Effector memory CD4-positive, alpha-beta T cell (primary cell): ENCODE data around the gene CSPG5.

Experiments used
- DNase-seq, 3 donors: peaks; one replicate each; pipeline ENCODE4 v3.0.0-alpha.2; 2020
- H3K27ac ChIP-seq: 2 replicates; pipeline ENCODE4 v1.7.0; 2013; ENCODE audit warnings: mild to moderate bottlenecking, low read length, moderate library complexity; ENCODE audit not compliant: insufficient read depth, poor library complexity, severe bottlenecking
- H3K27me3 ChIP-seq: replicated peaks from 2 replicates; pipeline ENCODE4 v1.7.0; 2013; ENCODE audit warnings: mild to moderate bottlenecking, low read length; ENCODE audit not compliant: insufficient read depth, control insufficient read depth, poor library complexity, severe bottlenecking
- H3K36me3 ChIP-seq: 2 replicates; pipeline ENCODE4 v1.7.0; 2013; ENCODE audit warnings: mild to moderate bottlenecking, low read length, moderate library complexity; ENCODE audit not compliant: control insufficient read depth, insufficient read depth
- H3K4me1 ChIP-seq: 2 replicates; pipeline ENCODE4 v1.7.0; 2013; ENCODE audit warnings: low read length, mild to moderate bottlenecking; ENCODE audit not compliant: control insufficient read depth, insufficient read depth, poor library complexity, severe bottlenecking
- H3K4me3 ChIP-seq: 2 replicates; pipeline ENCODE4 v1.7.0; 2013; ENCODE audit warnings: low read length, low read depth, mild to moderate bottlenecking; ENCODE audit not compliant: insufficient read depth, poor library complexity, severe bottlenecking
- H3K9me3 ChIP-seq: 2 replicates; pipeline ENCODE4 v1.7.0; 2013; ENCODE audit warnings: mild to moderate bottlenecking, low read length, moderate library complexity; ENCODE audit not compliant: control insufficient read depth

CSPG5 gene

DNA sequence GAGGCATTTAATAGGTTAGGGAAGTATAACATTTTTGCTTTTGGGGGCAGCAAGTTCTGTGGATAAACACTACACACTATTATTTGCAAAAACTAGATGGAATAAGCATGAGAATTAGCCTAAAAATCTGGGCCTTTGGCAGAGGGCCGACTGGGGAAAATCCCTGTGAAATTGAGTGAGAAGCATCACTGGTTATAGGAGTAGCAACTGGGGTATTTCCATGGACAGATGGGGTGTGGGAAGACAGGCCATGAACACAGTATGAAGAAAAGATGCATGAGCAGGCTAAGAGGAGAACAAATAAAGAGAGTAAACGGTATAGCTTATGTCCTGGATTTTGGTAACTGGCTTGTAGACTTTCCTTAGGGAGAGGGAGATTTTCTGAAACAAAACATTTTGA, 32.9 kb upstream of the CSPG5 start:
- H3K4me3 ChIP-seq = no peak overlapping the region
- no peaks in the 10 kb centered on the region for H3K4me1 ChIP-seq
- no peak for DNase-seq
- no peaks in the 10 kb centered on the region for H3K27me3 ChIP-seq
- H3K36me3 ChIP-seq = peaks cover 59% of the 10 kb centered on the region
- no peaks in the 10 kb centered on the region for H3K9me3 ChIP-seq
- no peak overlapping the region for H3K27ac ChIP-seq

DNA sequence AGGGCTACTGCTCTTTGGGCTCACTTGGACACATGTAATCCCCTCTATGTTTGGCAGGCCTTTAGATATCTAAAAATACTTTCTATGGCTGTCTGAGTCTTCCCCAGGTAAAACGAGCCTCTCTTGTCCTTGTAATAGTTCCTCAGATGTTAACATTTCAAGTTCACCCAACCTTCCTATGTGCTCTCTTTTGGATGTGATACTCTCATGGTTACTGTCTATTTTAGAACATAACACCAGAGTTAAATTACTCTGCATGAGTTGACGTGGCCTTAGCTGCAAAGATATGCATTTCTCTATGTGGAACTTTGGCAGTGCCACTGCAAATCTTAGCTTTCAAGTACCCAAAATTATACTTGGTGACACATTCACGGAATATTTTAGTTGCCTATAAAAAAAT, 31.9 kb upstream of the CSPG5 start:
- no peak for DNase-seq
- Histone ChIP-seq H3K4me3 (no peak overlapping the region), H3K27ac (no peak overlapping the region), H3K36me3 (peaks cover 66% of the 10 kb centered on the region), H3K9me3 (no peaks in the 10 kb centered on the region), H3K27me3 (no peaks in the 10 kb centered on the region), H3K4me1 (no peaks in the 10 kb centered on the region)

DNA sequence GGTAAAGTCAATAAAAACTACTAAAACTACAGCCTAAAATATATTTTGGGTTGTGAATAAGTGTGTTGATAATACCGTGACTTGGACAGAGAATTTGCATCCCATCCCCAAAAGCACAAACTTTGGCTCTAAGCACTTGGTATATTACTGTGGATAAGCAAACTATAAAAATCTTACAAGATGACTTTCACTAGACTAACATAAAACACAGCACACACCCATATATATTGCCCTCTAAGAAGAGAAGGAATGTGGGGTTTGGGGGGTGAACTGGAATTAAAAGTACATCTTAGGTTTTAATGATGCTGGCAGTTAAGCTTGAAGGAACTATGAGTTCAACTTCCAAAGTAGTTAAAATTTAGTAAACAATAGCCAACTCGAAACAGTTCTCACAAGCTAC, 28.7 kb upstream of the CSPG5 start:
- Histone ChIP-seq H3K27me3 (no peaks in the 10 kb centered on the region), H3K36me3 (peaks cover 65% of the 10 kb centered on the region), H3K4me3 (no peak overlapping the region), H3K9me3 (no peaks in the 10 kb centered on the region), H3K4me1 (no peaks in the 10 kb centered on the region), H3K27ac (no peak overlapping the region)
- DNase-seq = no peak

DNA sequence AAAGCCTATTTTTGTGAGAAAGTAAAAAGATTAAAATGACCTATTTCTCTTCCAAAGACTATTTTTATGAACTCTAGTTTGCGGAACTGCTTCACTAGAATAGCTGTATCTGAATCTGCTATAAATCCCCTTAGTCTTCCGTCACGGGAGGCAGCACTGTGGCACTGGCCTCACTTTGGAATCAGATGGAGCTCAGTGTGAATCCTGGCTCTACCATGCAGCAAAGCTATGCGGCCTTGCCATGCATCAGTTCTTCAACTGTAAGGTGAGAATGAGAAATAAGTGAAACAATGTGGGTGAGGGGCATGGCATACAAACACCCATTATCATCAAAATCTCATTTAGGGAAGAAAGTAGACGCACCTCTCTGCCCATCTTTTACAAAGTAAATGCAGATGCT, 27.5 kb upstream of the CSPG5 start:
- Histone ChIP-seq H3K27me3 (no peaks in the 10 kb centered on the region), H3K9me3 (no peaks in the 10 kb centered on the region), H3K27ac (no peak overlapping the region), H3K4me1 (no peaks in the 10 kb centered on the region), H3K4me3 (no peak overlapping the region), H3K36me3 (peaks cover 59% of the 10 kb centered on the region)
- no peak for DNase-seq

DNA sequence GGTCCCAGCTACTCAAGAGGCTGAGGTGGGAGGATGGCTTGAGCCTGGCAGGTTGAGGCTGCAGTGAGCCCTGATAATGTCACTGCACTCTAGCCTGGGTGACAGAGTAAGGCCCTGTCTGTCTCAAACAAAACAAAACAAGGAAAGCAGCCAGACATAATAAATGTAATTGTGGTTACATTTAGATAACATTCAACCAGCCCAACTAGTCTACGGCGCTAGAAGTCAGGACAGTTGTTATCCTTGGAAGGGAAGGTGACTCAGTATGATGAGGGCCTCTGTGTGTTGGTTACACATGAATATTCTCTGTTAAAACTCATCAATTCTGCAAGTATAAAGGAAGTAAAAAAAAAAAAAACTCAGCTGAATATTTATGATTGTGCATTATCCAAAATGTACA, 27.0 kb upstream of the CSPG5 start:
- Histone ChIP-seq H3K27me3 (no peaks in the 10 kb centered on the region), H3K36me3 (peaks cover 58% of the 10 kb centered on the region), H3K4me1 (no peaks in the 10 kb centered on the region), H3K27ac (no peak overlapping the region), H3K9me3 (no peaks in the 10 kb centered on the region), H3K4me3 (no peak overlapping the region)
- no peak for DNase-seq

DNA sequence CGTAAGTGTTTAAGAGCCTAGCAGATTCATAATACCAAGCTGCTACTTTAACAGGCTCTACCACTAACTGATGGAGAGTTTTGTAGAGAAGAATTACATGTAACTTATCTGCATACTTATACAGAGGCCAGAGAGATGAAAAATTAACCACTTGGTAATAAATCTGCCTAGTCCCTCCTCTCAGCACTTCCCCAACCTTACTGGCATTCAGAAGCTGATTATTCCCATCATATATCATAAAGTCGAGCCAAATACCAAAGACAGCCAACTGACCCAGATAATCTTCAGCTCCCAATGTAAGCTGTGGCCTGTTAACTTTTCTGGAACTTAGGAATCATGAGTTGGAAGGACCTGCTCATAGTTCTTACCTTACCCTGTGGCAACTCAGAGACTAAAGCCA, 25.5 kb upstream of the CSPG5 start:
- Histone ChIP-seq H3K9me3 (no peaks in the 10 kb centered on the region), H3K4me3 (no peak overlapping the region), H3K27me3 (no peaks in the 10 kb centered on the region), H3K27ac (no peak overlapping the region), H3K4me1 (no peaks in the 10 kb centered on the region), H3K36me3 (peaks cover 57% of the 10 kb centered on the region)
- no peak for DNase-seq

DNA sequence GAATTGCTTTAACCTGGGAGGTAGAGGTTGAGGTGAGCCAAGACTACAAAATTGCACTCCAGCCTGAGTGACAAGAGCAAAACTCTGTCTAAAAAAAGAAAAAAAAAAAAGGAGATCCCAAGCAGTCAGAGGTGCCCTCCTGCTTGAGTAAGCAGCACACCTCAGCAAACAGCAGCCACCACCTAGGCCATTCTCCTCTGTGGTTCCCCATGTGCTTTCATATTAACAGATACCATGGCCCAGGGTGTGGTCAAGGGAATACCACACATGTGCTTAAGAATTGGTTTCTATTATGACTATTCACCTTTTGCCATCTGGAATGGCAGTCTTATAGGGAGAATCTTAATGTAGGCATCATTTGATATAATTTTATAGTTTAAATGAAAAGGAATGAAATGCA, 24.7 kb upstream of the CSPG5 start:
- Histone ChIP-seq H3K27me3 (no peaks in the 10 kb centered on the region), H3K4me1 (no peaks in the 10 kb centered on the region), H3K4me3 (no peak overlapping the region), H3K9me3 (no peaks in the 10 kb centered on the region), H3K36me3 (peaks cover 49% of the 10 kb centered on the region), H3K27ac (no peak overlapping the region)
- DNase-seq = no peak

DNA sequence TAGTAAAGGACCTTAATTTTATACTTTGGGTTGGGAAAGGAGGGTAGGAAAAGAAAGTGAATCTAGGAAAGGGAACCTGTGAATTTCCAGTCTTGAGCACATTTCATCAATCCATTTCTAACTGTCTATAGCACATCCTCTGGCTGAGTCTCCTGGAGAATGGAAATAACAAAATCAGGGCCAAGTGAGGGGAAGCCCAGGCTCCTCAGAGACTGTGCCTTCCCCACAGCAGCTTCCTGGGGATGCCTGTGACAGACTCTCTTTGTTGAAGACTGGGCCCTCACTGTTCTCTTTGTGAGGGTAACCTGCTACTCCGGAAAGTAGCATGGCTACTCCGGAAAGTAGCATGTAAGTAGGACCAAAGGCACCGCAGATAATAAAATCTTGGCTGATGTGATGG, 22.6 kb upstream of the CSPG5 start:
- no peak overlapping the region for H3K4me3 ChIP-seq
- DNase-seq = no peak
- H3K36me3 ChIP-seq = peaks cover 34% of the 10 kb centered on the region
- H3K4me1 ChIP-seq = no peaks in the 10 kb centered on the region
- no peak overlapping the region for H3K27ac ChIP-seq
- no peaks in the 10 kb centered on the region for H3K9me3 ChIP-seq
- H3K27me3 ChIP-seq = no peaks in the 10 kb centered on the region

DNA sequence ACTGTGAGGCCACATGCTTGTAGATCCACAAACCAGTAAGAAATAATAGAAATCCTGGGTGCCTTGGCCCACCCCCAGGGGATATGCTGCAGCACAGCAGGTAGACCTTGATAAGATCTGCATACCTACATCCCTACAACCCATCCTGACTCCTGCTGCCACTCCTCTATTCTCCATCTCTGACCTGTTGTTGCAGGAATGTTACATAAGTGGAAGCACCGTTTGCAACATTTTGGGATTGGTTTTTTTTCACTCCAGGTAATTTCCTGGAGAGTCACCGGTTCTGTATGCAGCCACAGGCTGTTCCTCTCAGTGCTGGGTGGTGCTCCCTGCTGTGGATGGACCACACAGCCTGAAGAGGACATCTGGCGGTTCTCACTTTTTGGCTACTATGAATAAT, 16.1 kb upstream of the CSPG5 start:
- no peak for DNase-seq
- H3K4me1 ChIP-seq = no peaks in the 10 kb centered on the region
- H3K27ac ChIP-seq = no peak overlapping the region
- no peaks in the 10 kb centered on the region for H3K27me3 ChIP-seq
- peaks cover 28% of the 10 kb centered on the region for H3K36me3 ChIP-seq
- H3K4me3 ChIP-seq = no peak overlapping the region
- H3K9me3 ChIP-seq = no peaks in the 10 kb centered on the region

DNA sequence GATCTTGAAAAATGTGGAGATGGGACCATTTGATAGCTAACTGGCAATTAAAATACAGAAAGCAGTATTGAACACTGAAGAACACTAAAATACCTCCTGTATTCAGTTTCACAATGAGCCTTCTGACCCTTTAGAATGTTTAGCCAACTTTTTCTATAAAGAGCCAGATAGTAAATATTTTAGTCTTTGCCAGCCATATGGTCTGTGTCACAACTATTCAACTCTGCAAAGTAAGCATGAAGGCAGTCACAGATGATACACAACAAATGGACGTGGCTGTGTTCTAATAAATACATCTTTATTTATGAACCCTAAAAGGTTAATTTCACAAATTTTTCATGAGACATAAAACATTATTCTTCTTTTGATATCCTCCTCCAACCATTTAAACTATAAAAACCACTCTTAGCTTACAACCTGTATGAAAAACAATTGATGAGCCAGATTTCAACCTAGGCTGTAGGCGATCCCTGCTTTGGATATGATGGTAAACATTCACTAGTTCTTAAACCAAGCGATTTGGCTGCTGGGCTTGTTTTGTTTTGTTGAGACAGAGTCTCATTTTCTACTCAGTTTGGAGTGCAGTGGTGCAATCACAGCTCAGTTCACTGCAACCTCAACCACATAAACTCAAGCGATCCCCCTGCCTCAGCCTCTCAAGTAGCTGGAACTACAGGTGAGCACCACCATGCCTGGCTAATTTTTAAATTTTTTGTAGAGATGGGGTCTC, 13.6 kb upstream of the CSPG5 start:
- Histone ChIP-seq H3K4me3 (no peak overlapping the region), H3K27ac (no peak overlapping the region), H3K36me3 (peaks cover 45% of the 10 kb centered on the region), H3K9me3 (no peaks in the 10 kb centered on the region), H3K4me1 (no peaks in the 10 kb centered on the region), H3K27me3 (no peaks in the 10 kb centered on the region)
- no peak for DNase-seq
